GM21717 (cell line): ENCODE data around the gene OPCML.

Source experiments
- ATAC-seq: cut with Tn5 transposase; IDR thresholded peaks from one replicate; pipeline ENCODE4 v1.9.1; 2021; ENCODE audit warnings: mild to moderate bottlenecking, moderate library complexity; ENCODE audit not compliant: unreplicated experiment

OPCML gene

GRCh38 chr11:132649277-132649676, 883.0 kb downstream of the OPCML start:
- ATAC-seq, result no peak

DNA sequence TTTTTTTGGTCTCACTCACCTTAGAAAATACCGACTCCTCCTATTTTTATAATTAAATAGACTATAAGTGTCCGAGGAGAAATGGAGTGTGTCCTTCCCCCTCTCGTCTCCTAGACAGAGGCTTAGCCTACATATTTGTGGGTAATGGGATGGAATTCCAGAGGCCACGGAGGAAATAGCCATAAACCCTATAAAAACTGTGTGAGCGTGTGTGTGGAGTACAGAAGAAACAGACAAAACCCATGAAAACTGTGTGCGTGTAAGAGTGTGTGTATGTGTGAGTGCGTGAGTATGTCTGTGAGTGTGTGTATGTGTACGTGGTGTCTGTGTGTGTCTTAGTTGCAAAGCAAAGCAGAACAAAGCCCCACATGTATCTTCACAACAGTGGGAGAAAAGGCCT, 883.5 kb downstream of the OPCML start:
- no peak for ATAC-seq

- no peak for ATAC-seq
These were observed 885.4 kb downstream of the OPCML start for GRCh38 chr11:132646890-132647289.

- ATAC-seq, result no peak
These were observed 887.6 kb downstream of the OPCML start for GRCh38 chr11:132644520-132645239.

GRCh38 chr11:132643239-132643638, 889.1 kb downstream of the OPCML start:
- no peak for ATAC-seq

- ATAC-seq, result no peak
These were observed 891.3 kb downstream of the OPCML start for GRCh38 chr11:132640952-132641351.

- ATAC-seq, result no peak
These were observed 892.3 kb downstream of the OPCML start for GRCh38 chr11:132639986-132640385.

DNA sequence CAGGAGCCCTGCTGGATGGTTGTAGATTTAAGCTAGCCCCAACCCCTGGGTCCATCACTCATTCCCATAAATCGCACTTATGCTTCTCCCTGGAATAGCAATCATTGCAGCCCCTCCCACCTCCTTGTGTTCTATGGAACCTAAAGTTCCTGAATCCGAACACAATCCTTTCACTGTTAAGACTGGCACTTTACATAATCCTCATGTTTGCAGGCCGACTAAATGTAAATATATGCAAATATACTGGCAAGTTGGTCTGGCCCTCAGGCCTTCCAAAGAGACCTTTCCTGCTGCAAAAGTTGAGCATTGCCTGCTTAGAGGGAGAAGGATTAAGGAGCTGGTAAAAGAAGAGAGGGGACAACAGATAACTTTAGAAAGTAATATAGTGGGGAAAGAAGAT, 892.9 kb downstream of the OPCML start:
- no peak for ATAC-seq

- no peak for ATAC-seq
These were observed 893.9 kb downstream of the OPCML start for GRCh38 chr11:132638423-132638822.

- ATAC-seq, result no peak
These were observed 895.8 kb downstream of the OPCML start for GRCh38 chr11:132636523-132636922.

- no peak for ATAC-seq
These were observed 899.6 kb downstream of the OPCML start for GRCh38 chr11:132632641-132633124.

DNA sequence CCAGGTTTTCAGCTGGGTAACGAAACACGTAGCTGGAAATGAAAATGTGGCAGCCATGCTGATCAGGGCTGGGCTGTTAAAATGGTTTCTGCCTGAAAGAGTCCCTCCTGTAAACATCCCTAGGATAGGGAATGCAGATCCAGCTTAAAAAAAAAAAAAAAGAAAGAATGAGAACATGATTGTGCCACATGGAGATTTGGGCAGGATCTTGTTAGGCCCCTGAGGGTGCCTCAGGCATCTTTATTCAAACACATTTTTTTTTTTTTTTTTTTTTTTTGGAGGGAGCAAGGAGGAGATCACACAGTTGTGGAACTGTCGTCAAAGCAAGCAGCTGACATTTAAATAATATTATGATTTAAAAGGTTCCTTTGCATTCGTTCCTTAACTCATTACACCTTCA, 900.3 kb downstream of the OPCML start:
- no peak for ATAC-seq

GRCh38 chr11:132627981-132628380, 904.3 kb downstream of the OPCML start:
- no peak for ATAC-seq

GRCh38 chr11:132626446-132626845, 905.9 kb downstream of the OPCML start:
- ATAC-seq, result no peak

DNA sequence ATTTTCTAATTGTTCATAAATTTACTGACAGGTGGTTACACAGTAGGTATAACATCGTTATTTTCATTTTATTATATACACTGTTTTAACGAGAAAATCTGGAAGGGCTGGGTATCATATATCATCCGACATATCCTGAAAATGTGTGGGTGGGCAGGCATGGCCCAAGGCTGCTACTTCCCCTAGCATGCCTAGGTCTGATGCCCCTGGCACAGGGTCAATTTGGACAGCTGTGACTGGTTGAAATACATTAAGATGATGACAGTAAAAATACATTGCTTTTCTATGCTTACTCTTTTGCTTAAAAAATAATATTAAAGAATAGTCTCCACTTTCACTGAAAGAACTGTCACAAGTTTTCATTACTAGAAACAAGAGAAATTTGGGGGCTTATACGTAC, 908.8 kb downstream of the OPCML start:
- ATAC-seq, result no peak

DNA sequence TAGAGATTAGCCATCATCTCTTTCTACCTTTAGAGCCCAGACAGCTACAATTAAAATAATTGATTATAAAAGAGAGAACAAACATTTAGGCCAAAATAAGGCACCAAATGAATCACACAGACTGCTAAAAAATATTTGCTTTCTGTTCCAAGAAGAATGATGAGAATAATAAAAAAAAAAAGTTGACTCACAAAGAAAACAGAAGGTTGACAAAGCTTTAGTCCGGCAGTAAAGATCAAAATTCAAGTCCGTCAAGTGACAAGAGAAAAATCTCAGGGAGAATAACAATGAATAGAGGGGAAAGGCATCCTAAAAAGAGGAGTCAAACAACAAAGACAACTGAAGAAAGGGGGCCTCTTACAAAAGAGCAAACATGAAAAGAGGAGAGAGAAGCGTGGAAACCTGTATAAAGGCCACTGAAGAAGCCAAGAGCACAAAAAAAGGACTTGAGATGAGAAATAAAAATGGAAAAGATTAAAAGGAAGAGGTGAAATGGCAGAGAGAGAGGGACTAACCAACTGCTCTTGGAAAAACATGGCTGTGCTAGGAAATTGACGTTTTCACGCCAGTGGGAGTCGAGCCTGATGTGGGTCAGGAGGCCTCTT, 910.2 kb downstream of the OPCML start:
- no peak for ATAC-seq

DNA sequence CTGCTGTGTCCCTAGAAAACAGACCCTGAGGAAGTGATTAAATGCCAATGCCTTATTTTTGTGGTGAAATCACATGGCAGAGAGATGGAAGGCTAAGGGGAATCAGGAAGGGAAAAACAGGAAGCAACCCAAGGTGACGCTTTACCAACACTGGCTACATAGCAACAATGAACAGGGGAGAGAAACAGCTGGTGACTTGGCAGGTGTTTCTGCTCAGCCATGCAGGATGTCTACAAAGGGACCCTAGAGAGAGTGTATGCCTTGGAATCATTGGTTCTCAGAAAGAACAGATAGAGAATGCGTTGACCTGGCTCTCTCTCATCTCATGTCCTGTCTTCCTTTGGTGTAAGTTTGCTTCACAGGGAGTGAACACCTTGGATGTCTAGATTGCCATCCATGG, 911.9 kb downstream of the OPCML start:
- no peak for ATAC-seq

GRCh38 chr11:132610791-132611190, 921.5 kb downstream of the OPCML start:
- no peak for ATAC-seq

DNA sequence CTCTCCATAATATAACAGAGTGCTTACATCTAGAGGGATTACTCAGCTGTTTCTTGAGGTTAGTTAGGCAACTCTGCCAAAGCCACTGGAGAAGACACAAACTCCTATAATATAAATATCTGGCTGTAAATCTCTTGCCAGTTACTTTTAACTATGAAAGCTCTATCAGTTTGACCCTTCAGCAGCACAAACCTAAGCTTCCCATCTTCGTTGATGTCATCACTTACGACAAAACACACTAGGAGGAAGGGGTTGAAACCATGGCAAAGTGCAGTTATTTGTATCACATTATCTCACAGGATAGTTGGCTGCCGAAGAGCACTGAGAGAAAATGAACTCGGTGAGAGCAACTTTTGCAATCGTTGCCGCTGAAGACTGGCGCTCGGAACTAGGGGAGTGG, 922.1 kb downstream of the OPCML start:
- ATAC-seq, result no peak

GRCh38 chr11:132607575-132607974, 924.7 kb downstream of the OPCML start:
- no peak for ATAC-seq

DNA sequence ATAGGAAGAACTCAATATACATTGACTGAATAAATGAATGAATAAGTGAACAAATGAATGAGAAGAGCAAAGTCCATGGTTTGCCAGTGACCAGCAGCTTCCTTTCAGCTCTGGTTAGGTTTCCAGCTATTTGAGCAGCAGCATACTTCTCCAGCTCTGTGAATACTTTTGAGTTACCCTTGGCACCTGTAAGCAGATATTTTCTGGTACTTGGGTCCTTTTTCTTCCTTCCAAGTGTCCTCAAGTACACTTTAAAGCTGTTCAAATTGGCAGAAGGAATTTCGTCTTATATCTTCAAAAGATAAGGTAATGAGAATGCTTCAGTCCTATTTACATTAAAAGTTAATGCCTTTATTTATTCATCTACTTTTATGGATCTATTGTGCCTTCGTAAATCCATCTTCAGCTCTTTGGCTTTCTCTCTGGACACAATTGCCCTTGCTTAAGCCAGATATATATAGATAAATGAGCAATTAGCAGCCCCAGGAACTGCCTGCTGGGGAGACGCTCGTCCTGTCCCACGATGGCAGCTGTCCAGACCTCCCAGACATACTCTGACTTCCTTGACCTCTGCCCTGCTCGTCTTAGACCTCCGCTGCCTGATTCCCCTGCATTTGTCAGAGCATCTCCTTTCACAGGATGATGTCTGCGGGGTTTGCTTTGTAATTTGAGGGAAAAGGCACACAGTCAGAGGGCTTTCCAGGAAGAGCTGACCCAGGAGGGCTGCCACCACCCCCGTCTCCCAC, 926.3 kb downstream of the OPCML start:
- no peak for ATAC-seq

- no peak for ATAC-seq
These were observed 927.9 kb downstream of the OPCML start for GRCh38 chr11:132604431-132604830.
